ENCODE measurements around the gene MINDY4. TPM values are rescaled to one million over a fixed set of nuclear protein-coding genes. Genes with fewer than 3 reads are reported as not detected.

The MINDY4 gene
- total RNA-seq, 1 donor from 2014 or later: 3.8 TPM

GRCh38 chr7:30727061-30727945 is 43.9 kb upstream of the MINDY4 start:
- Histone ChIP-seq H3K27ac (replicated peaks) (no peak overlapping the region), H3K27me3 (ENCODE audit: low read depth) (peaks cover 10% of the 10 kb centered on the region), H3K36me3 (no peaks in the 10 kb centered on the region), H3K9me3 (replicated peaks) (no peaks in the 10 kb centered on the region), H3K4me1 (no peaks in the 10 kb centered on the region), H3K4me3 (no peak overlapping the region)
- TF ChIP-seq, protein P1, sequence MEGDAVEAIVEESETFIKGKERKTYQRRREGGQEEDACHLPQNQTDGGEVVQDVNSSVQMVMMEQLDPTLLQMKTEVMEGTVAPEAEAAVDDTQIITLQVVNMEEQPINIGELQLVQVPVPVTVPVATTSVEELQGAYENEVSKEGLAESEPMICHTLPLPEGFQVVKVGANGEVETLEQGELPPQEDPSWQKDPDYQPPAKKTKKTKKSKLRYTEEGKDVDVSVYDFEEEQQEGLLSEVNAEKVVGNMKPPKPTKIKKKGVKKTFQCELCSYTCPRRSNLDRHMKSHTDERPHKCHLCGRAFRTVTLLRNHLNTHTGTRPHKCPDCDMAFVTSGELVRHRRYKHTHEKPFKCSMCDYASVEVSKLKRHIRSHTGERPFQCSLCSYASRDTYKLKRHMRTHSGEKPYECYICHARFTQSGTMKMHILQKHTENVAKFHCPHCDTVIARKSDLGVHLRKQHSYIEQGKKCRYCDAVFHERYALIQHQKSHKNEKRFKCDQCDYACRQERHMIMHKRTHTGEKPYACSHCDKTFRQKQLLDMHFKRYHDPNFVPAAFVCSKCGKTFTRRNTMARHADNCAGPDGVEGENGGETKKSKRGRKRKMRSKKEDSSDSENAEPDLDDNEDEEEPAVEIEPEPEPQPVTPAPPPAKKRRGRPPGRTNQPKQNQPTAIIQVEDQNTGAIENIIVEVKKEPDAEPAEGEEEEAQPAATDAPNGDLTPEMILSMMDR (IDR thresholded peaks at IDR 0.05; ENCODE audit: borderline replicate concordance): no peak
- intact Hi-C loops (cut with micrococcal nuclease): no loop called here
- no peak for DNase-seq

DNA sequence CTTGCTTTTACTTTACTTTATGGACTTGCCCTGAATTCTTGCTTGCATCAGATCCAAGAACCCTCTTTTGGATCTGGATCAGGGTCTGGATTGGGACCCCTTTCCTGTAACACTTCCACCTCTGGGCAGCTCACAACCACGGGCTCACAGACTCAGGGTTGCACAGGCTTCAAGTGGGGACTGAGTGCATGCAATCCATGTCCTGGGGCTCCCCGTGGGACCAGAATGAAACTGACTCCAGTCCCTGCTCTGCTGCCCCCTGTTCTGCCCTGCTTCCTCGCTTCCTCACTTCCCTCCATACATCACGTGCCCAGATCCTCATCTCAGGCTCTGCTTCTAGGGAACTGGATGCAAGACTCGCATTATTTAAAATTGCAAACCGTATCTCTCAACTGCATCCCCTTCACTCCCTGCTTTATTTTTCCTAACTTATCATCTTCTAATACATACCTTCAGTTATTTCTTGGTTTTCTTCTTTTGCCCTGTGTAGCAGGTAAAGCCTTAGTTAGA is 42.6 kb upstream of the MINDY4 start:
- H3K4me3 ChIP-seq: no peak overlapping the region
- intact Hi-C loops (cut with micrococcal nuclease): no loop called here
- H3K4me1 ChIP-seq: no peaks in the 10 kb centered on the region
- no peaks in the 10 kb centered on the region for H3K9me3 ChIP-seq (replicated peaks)
- peaks cover 23% of the 10 kb centered on the region for H3K27me3 ChIP-seq (ENCODE audit: low read depth)
- no peak for DNase-seq
- no peaks in the 10 kb centered on the region for H3K36me3 ChIP-seq
- H3K27ac ChIP-seq (replicated peaks): no peak overlapping the region
- TF ChIP-seq, protein P1 (IDR thresholded peaks at IDR 0.05; ENCODE audit: borderline replicate concordance): no peak

DNA sequence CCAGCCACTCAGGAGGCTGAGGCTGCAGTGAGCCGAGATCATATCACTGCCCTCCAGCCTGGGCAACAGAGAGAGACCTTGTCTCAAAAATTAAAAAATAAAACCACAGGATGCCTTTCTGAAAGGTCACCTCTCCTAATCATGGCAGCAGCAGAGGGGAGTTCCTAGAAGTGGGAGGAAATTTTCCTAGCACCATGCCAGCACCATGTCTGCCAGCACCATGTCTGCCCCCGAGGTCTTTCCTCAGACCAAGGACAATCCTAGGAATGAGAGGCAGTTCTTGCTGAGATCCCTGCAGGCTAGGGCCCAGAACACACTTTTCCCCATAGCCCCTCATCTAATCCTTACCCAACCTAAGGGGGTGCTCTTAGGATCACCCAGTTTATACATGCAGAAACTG is 41.6 kb upstream of the MINDY4 start:
- intact Hi-C loops (cut with micrococcal nuclease): loop anchor here (10.0 kb wide), 1 partner anchor 105 kb away; no protein-coding TSS in a partner anchor
- no peaks in the 10 kb centered on the region for H3K9me3 ChIP-seq (replicated peaks)
- TF ChIP-seq, protein P1 (IDR thresholded peaks at IDR 0.05; ENCODE audit: borderline replicate concordance): no peak
- H3K27ac ChIP-seq (replicated peaks): no peak overlapping the region
- H3K27me3 ChIP-seq (ENCODE audit: low read depth): peaks cover 29% of the 10 kb centered on the region
- H3K4me3 ChIP-seq: no peak overlapping the region
- DNase-seq: no peak
- H3K4me1 ChIP-seq: no peaks in the 10 kb centered on the region
- H3K36me3 ChIP-seq: no peaks in the 10 kb centered on the region

DNA sequence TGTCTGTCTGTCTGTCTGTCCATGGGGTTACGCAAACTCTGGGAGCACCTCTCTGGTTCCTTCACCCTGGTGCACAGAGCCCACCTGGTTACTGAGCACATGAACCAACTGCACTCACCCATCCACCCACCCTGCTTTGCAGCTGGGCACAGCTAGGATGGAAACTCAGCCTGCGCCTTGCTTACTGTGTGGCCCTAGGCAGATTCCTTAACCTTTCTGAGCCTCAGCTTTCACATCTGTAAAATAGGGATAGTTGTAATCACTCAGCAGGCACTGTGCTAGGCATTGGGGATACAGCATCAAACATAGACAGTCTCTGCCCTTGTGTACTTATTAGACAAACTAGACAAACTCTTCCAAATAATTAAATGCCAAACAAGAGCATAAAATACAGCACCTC is 41.1 kb upstream of the MINDY4 start:
- no peak for DNase-seq
- intact Hi-C loops (cut with micrococcal nuclease): loop anchor here (10.0 kb wide), 1 partner anchor 105 kb away; no protein-coding TSS in a partner anchor

DNA sequence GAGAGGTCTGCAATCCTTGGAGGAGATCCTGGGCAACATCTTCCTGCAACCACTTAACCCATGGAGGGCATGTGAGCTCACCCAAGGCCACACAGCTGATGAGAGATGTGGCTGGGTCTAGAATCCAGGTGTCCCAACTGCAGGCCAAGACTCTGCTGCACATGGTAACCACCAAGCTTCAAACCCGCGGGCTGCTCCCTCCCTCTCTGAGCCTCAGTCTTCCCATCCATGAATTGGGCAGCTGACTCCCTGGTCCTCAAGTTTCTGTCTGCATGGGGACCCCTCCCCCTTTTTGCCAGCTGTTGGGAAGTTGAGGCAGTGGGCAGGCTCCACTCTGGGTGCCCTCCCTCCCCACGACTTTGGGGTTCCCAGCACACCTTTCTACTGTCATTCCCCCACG is 40.2 kb upstream of the MINDY4 start:
- intact Hi-C loops (cut with micrococcal nuclease): loop anchor here (10.0 kb wide), 1 partner anchor 106 kb away; no protein-coding TSS in a partner anchor
- TF ChIP-seq, protein P1 (IDR thresholded peaks at IDR 0.05; ENCODE audit: borderline replicate concordance): no peak
- Histone ChIP-seq H3K4me3 (no peak overlapping the region), H3K9me3 (replicated peaks) (no peaks in the 10 kb centered on the region), H3K36me3 (no peaks in the 10 kb centered on the region), H3K27ac (replicated peaks) (no peak overlapping the region), H3K27me3 (ENCODE audit: low read depth) (peaks cover 30% of the 10 kb centered on the region), H3K4me1 (no peaks in the 10 kb centered on the region)
- no peak for DNase-seq

More for the DNA sequence above, 41.1 kb upstream of the MINDY4 start:
- Histone ChIP-seq H3K36me3 (no peaks in the 10 kb centered on the region), H3K27me3 (ENCODE audit: low read depth) (peaks cover 30% of the 10 kb centered on the region), H3K27ac (replicated peaks) (no peak overlapping the region), H3K4me1 (no peaks in the 10 kb centered on the region), H3K4me3 (no peak overlapping the region), H3K9me3 (replicated peaks) (no peaks in the 10 kb centered on the region)
- TF ChIP-seq, protein P1 (IDR thresholded peaks at IDR 0.05; ENCODE audit: borderline replicate concordance): no peak
